HG02973 (cell line): ENCODE data around the gene SSH2.

Experiments
- ATAC-seq: cut with Tn5 transposase; IDR thresholded peaks from one replicate; pipeline ENCODE4 v1.9.1; 2021; ENCODE audit warnings: moderate library complexity; ENCODE audit not compliant: unreplicated experiment

The SSH2 gene

DNA sequence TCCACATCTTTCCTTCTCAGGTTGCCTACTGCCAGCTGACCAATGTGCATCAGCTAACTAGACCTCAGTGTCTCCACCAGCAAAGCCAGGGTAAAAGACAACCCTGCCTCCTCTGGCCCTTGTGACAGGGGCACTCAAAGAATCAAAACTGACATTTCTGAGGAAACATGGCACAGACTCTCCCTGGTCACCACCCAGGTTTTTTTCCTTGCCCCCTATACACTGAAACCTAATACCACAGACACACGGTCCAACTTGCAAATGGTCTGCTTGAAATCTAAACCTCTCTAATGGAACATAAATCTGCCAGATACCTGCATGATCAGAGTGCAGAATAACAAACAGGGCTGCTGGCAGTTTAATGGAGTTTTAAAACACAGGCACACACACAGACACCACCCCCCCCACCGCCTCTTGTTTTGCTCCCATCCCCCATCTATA, 287.8 kb downstream of the SSH2 start:
- no peak for ATAC-seq

DNA sequence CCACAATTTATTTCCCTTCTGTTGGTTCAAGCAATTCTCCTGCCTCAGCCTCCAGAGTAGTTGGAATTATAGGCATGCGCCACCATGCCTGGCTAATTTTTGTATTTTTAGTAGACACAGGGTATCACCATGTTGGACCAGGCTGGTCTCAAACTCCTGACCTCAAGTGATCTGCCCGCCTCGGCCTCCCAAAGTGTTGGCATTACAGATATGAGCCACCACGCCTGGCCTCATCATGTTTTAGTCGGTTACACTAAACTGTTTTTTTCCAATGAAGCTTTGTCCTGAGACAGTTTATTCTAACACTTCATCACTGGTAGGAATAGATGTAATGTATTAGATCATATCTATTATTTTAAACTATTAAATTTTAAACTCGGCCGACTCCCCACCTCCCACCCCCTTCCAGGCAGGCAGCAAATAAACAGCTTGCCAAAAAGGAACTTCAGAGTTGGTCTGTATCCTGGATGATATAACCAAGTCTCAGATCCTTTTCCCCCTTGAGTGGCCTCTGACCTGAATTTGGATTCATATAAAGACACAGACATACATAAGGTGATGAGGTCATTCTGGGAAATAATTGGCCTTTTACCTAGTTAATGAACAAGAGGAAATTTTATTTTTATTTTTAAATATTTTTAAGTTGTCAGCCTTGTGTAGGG, 288.9 kb downstream of the SSH2 start:
- no peak for ATAC-seq

DNA sequence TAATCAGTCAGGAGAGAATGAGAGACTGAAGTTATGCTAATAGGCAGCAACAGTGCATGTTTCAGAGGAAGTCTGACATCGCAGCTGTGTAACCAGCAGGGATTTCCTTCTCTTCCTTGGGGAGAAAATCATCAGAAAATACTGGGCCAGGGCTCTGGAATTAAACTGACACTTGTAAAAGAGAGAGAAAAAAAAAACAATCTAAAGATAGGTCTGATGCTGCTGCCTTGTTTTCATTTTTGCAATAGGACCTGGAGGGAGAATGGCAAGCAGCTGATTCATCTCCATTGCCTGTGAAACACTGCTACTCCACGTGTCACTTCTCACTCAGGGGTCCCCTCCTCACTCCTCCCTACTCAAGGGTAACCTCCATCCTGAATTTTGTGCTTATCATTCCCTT, 289.6 kb downstream of the SSH2 start:
- ATAC-seq, result no peak

DNA sequence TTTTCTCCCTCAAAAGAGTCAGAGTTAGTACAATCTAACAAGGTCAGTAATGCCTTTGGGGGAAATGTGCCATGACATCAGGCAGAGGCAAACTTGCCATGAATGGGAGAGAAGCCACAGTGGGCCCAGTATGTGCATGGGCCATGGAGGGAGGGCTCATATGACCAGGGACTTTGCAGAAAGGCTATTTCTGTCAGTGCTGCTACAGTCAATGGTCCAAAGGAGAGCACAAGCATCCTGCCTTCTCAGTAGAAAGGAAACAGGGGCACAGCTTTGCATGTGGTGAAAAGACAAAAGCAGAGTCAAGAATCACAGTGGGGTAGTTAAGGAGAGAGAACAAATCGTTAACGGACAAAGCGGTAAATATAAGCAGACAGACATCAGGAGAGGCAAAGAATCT, 296.1 kb downstream of the SSH2 start:
- no peak for ATAC-seq

DNA sequence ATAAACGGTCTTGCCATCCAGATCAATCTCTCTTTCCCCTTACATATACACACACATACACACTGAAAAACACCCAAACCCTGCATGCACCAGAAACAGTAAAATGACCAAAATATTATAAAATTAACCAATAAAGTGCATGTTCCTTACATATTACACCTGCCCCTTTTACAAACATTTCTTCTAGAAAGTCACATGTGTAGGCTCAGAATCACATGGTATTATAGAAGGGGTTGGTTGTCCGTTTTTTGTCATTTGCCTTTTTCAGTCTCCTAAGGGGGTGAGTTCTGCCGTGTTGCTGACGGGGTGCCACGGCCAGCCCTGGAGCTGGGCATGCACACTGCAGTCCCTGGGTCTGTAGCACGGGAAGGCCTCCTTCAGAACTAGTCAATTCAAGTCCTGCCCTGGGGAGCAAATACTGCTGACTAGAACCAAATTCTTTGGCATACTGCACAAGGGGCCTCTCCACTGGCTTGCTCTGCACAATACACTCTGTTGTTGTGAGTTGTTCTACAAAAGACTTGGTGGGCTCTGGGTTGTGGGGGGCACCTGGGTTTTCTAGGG, 299.3 kb downstream of the SSH2 start:
- no peak for ATAC-seq

DNA sequence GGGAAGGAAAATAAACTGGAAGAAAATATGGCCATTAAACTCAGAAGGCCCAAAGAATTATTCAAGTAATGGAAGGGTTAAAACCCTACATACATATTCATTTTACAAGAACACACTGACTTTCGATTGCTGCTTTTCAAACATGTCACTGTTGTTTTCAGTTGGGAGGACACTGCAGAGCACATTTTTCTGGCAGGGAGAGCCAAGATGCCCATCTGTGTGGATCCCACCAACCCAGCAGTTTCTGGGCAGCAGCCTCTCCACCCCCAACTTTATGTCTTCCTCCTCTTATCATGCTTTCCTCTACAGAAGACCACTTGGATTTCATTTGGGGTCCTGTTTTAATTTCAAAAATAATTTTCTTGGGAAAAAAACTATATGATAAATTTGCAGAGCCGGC, 300.2 kb downstream of the SSH2 start:
- ATAC-seq, result no peak

DNA sequence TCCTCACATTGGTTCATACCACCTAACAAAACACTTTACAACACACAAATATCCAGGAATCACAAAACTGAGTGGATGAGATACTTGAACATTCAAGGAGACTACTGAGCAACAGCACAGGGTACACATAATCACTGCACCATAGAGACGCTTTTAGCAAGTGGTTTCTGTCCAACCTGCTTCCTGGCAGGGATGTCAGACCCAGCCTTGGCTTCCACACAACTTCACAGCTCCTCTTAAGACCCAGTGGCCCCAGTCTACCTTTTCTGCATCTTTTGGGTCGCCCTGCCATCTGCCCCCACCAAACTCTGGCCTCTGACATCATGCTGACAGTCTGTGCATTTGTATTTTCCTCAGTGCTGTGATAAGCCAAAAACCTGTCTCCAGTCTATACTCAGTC, 301.4 kb downstream of the SSH2 start:
- ATAC-seq, result no peak

DNA sequence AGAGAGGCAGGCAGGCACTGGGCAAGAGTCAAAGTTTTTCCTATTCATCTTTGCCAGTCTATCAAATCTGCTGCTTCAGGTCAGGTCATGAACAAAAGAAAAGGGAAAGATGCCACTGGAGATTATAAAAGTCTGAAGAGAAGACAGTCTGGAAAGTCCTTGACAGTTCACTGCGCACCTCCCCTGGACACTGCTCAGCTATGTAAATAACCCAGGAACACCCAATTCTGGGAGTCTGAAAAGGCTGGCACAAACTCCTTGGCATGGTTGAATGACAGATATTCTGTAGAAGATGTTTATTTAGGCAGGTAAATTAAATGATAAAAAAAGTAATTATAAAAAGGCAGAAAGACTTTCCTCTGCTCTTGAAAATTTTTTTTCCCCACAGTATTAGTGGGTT, 302.1 kb downstream of the SSH2 start:
- no peak for ATAC-seq

DNA sequence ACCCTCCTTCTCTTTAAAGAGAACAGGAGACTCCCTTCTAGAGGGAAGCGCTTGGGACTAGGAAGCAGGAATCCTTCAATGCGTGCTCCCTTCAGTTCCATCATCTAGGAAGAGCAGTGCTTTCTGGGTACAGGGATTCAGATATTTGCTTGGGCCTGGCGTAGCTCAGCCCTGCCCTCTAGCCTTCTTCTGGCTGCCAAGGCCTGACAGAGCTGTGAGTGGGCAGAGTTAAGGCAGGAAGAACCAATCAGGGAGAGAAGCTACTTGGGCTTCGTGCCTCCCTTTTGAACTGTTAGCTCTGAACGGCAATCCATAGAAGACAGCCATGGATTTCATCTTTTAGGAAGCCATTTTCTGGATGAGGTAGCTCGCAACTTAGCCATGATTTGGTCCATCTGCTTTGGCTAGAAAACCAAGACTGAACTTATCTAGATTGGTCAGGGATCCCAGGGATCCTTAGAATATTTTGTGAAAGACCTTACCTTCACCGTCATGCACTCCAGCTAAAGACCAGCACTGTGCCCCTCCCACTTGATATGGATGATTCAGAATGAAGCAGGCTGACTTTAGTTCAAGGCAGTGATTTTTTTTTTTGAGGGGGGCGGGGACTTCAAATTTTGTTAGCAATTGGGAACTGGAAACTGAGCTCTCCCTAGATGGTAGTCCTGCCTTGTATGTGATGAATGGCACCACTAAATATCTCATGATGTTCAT, 304.8 kb downstream of the SSH2 start:
- no peak for ATAC-seq

DNA sequence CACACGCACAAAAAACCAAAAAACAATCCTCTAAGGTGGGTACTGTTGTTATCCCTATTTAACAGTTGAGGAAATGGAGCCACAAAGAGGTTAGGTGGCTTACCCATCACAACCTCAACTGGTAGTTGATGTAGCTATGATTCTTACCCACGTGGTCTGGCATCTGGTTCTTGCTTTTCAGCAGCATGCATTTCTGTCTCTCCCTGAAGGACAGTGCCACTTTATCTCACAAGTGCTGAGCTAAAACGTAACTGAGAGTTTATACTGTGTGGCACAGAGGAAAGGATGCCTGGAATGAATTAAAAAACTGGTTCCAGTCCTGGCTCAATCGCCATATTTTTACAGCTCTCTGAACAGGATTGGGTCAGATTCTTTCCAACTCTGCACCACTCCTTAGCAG, 305.4 kb downstream of the SSH2 start:
- ATAC-seq, result no peak

DNA sequence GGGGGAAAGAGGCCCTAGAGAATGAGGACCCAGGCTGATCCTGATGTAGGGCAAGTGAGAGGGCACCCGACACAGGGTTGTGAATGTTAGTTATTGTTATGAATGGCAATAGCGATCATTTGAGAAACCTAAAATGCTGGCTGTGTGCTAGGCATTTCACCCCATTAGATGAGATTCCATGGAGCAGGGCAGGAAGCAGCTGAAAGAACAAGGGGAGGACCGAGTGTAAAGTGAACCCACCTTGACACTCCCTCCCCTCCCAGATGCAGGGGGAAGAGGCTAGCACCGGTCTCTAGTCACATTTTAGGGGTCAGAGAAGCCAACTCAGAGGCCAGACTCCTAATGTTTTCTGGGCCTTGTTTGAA, 306.8 kb downstream of the SSH2 start:
- no peak for ATAC-seq

DNA sequence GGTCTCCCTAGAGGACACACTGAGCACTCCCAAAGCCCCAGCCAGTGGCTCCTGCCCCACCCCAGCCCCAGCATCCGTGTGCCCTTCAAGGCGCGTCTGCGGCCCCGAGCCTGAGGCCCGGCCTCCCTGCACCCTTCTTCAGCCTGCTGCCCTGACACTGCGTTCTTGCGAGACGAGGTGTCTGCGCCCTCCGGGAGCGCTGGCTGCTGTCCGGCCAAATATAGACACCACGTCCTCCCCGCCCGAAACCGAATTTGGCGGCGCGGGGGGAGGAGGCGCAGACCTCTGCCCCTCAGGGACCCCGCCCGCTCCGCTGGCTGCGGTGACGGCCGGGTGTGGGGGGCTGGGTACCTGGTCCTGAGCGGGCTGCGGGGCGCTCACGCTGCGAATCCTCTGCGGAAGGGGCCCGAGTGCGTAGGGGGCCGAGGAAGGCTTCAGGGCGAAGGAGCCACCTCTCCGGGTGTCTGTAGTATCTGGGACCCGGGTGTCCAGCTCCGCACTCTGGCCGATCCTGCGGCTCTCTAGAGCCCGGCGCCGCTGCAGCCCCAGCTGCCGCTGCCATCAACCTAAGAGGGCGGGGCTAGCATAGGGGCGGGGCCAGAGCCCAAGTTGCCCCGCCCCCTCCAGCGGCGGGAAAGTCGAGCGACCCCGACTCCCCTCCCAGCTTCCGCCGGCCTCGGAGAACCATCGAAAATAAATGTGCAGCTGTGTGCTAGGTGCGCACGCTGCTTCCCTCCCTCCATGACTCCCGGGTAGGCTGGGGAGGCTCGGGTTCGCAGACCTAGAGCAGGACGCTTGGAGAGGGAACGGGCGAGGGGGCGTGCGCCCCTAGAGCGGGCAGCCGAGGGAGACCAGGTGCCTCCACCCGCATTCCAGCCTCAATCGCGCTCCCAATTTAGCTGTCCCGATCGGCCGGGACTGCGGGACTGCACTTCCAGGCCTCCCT, 307.4 kb downstream of the SSH2 start, which contains the start of gene CORO6:
Gene CORO6 (minus strand): TSS at position 576 of the 946 bp plus-strand sequence. CDS start 1,491 bp downstream, outside the sequence.
- no peak for ATAC-seq

DNA sequence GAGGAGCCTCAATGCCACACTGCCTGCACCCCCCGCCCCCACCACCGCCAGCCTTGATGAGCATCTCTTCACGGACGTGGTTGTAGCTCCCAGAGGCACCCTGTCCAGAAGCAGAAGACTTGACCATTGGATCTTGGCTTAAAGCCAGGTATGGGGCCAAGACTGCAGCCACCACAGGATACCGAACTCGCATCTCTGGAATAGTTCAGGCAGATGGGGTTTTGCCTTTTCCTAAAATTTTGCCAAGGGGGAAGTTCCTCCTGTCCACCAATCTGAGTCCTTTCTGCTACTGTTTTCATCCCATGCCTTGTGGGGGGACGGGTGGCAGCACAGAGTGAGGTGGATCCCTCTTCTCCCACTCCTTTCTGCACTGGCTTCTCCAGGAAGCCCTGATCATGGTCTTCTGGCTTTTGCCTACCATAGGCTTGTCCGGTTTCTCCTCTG, 308.3 kb downstream of the SSH2 start:
- no peak for ATAC-seq

DNA sequence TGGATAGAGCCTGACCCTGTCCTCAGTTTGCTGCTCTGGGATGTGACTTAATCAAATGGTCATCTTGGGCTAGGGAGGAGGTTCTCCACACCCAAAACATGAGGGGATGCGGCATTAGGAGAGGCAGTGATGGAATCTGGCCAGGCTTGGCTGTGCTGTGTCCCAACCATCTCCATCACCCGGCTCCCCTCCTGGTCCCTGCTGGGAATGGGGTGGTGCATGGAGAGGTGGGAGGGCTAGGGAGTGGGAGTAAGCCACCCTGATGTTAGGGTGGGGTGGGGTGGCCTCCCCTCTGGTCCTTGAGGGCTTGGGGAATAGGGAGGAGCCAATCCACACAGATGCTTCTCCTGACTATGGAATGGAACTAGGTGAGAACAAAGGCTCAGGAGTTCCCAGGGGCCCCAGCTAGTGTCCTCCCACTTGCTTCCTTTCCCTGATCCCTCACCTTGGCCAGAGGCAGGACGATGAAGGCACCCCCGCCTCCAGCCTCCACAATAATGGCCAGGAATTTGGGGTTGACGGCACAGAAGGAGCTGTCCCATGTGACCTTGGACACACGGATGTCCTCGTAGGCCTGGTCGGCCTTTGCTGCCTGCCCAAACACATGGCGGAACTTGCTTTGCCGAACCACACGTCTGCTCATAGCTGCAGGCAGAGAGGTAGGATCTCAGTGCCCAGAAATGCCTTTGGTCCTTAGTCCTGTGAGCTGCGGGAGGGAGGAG, 309.1 kb downstream of the SSH2 start:
- ATAC-seq, result no peak

DNA sequence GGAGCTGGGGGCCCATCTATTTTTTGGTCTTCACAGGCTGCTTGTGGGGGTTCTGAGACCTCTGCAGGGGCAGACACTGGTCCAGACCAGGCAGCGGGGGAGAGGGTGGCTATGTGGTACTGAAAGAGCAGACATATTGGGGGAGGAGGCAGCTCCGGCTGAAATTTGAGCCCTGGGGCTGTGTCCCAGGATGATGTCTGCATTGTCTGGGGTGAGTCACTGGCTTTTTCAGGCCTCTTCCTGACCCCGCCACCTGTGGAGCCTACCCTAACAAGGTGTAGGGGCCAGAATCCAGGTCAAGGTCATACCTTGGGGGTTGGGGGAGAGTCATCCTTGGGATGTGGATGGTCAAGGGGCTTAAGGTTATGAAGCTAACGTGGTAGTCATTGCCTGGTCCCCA, 309.8 kb downstream of the SSH2 start:
- no peak for ATAC-seq

DNA sequence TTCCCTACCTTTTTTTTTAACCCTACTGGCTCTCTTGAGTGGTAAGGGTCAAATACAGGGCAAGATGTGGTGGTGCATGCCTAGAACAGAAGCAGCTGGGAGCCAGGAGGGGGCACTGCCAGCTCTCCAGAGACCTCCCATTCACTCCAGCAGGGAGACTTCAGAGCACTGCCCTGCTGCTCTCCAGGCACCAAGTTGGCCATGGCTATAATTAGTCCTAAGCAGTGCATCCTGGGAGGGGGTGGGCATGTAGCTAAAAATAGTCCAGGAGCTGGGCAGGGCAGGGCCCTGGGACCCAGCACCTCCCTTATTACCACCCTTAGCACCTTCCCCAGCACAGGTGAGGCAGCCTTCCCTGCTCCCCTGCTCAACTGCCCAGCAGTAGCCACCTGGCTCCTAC, 310.8 kb downstream of the SSH2 start:
- ATAC-seq, result no peak

DNA sequence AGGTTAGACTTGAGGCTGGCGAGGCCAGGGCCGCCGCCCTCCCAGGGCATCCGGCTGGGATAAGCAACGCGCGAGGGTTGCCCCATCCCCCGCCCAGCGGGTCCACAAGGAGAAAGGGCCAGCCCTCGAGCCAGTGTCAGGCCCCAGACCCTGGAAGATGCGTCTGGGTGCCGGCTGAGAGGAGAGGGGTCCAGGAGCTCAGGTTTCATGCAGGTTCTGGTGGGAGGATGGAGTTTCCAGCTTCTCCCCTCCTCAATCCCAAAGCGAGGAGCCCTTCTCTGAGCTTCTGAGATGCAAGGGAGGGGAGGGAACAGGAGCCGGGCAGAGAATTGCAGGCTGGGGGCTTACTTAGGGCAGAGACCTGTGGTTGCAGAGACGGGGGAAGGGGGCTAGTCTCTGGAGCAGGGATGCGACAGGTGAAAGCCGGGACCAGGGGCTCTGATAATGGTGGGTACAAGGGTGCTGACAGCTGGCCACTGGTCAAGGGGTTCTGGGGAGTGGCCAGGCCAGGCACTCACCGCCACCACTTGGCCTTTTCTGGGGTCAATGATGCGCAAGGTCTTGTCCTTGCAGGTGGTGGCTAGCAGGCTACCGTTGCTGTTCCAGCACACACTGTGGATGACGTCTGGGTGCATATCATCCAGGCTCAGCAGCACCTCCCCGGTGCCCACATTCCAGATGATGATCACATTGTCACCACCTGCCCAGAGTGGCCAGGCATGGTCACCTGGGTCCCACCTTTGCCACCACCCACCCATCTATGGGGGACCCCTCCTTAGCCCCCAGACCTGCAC, 311.6 kb downstream of the SSH2 start:
- no peak for ATAC-seq

DNA sequence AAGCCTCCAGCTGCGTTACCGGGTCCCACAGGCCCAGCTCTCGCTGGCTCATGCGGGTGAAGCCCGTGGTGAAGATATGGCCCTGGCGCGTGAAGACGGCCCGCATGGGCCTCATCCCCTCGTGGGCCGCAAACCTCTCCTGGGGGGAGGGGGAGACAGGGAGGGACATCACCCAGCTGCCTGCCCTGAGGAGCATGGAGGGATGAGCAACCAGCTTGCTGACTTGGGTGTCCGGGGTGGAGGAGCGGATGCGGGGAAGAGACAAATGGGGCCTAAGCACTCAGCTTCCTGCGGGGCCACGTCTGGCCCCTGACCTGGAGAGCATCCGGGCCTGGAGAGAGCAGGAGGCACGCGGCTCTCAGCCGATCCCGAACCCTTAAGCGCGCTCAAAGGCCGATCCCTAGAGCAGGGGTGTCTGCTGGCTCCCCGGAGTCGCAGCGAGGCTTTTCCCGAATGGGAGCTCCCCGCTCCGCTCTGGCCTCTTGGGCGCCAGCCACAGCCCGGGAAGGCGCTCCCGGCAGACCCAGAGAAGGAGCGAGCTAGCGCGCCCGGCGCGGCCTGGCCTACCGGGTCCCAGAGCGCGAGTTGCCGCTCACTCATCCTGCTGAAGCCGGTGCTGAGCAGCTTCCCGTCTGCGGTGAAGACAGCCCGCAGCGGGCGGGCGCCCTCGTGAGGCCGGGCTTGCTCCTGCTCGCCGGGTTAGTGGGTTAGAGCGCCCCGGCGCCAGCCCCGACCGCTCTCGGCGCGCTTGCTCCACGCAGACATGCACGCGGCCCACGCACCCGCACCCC, 312.4 kb downstream of the SSH2 start:
- peak; percentile 1 for ATAC-seq

DNA sequence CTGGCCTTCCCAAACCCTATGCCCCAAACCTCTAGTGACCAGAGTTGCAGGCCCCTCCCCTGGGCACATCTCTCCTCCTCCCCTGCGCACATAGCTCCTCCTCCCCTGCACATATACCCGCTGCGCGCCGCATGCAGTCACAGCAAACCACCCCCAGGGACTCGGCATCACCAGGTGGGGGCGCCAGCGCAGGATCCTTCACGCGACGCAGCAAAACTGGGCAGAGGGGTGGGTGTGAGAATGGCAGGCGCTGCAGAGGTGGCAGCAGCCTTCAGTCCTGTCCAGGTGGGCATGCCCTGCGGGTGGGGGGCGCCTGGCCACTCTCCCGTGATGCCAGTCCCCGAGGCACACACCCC, 312.9 kb downstream of the SSH2 start:
- peak; percentile 42 for ATAC-seq
